ENCODE data around the gene PARD6B.

- TF ChIP-seq POLR2AphosphoS5 (IDR thresholded peaks at IDR 0.05) = no peak
- TF ChIP-seq CTCF (IDR thresholded peaks at IDR 0.05 in 8 of 11, conservative IDR thresholded peaks at IDR 0.05 in 3 of 11) = no peak
- no peak for TF ChIP-seq POLR2A (IDR thresholded peaks at IDR 0.05)
These were observed 34.3 kb downstream of the PARD6B start for GRCh38 chr20:50765674-50766073.

Data from spleen (tissue), 7 donors.